ENCODE results near the gene AATF. TPM values are rescaled to one million over a fixed set of nuclear protein-coding genes. Genes with fewer than 3 reads are reported as not detected.

The AATF gene
- total and polyA plus RNA-seq, 2 of the 8 experiments (the other 6 are each of a cell fraction or from before 2014, with no cell fraction given): 20.1 to 62.8 TPM

- no peak for TF ChIP-seq ATF2 (IDR thresholded peaks at IDR 0.05; ENCODE audit: low read length)
- TF ChIP-seq POU5F1 (IDR thresholded peaks at IDR 0.05; ENCODE audit: low read depth, low read length): no peak
- no peak for TF ChIP-seq GTF2F1 (IDR thresholded peaks at IDR 0.05; ENCODE audit: borderline replicate concordance, low read depth, low read length)
- TF ChIP-seq TBP (IDR thresholded peaks at IDR 0.05; ENCODE audit: low read depth, low read length): no peak
- TF ChIP-seq POLR2AphosphoS5 (IDR thresholded peaks at IDR 0.05; ENCODE audit: low read depth, low read length): no peak
- TF ChIP-seq RXRA (IDR thresholded peaks at IDR 0.05; ENCODE audit: insufficient read depth, low read depth, low read length): no peak
- TF ChIP-seq EGR1 (IDR thresholded peaks at IDR 0.05; ENCODE audit: borderline replicate concordance, low read depth, low read length): no peak
- TF ChIP-seq POLR2A (IDR thresholded peaks at IDR 0.05; ENCODE audit: control extremely low read depth in 1 of 2, low read depth in 2 of 2, low read length in 2 of 2): no peak
- no peak for TF ChIP-seq ATF3 (IDR thresholded peaks at IDR 0.05; ENCODE audit: insufficient read depth, low read depth, low read length)
- TF ChIP-seq NRF1 (IDR thresholded peaks at IDR 0.05; ENCODE audit: low read depth, low read length): no peak
Measured at GRCh38 chr17:36907407-36907806, 41.3 kb upstream of the AATF start (continued).

All from H1 (cell line).